Nucleus accumbens (tissue), 56 donors: ENCODE results near the gene SMAD3.
"Not testable (repeated sequence)": the region's sequence is repeated elsewhere in the genome, so short reads cannot be mapped to it uniquely, and the experiment has no call there.

Source experiments
- DNase-seq, 56 donors: peaks; one replicate each; lab custom pipeline; 2025; lab: John Stamatoyannopoulos, UW

The SMAD3 gene

DNA sequence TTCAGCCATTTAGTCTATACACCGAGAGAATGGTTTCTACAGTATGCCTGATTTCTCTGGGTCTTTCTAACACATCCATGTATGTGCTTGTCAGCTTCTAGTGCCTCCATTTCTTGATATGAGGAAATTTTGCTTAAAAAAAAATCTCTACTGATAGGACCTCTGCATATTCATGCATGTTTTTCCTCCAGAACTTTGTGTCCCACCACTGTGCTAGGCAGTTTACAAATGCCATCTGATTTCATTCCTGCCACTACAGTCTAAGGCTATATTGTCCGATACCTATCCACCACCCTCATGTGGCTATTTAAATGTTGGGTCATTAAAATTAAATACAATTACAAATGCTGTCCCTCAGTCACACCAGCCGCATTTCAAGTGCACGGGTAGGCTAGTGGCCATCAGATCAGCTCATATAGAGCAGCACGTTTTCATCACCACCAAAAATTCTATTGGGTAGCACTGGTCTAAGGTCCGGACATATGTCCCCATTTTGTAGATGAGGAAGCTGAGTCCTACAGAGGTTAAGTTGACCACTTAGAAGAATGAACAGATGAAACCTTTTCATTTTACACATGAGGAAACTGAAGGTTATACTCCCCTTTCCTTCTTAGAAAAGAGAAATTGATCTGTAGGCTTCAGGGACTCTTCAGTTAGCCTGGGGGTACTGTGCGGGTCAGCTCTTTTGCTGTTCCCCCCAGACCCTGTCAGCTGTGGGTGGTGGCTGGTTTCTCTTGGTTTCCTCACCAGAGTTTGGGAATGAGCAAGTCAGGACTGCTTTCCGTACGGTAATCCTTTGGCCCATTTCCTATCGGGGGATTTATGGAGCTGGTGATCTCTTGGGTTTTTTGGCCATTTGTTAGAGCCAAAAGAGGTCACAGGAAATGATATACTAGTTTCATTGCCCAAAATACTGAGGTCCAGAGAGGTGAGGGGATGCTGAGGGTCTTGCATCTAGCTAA, 56.5 kb downstream of the SMAD3 start:
- no peak for DNase-seq

DNA sequence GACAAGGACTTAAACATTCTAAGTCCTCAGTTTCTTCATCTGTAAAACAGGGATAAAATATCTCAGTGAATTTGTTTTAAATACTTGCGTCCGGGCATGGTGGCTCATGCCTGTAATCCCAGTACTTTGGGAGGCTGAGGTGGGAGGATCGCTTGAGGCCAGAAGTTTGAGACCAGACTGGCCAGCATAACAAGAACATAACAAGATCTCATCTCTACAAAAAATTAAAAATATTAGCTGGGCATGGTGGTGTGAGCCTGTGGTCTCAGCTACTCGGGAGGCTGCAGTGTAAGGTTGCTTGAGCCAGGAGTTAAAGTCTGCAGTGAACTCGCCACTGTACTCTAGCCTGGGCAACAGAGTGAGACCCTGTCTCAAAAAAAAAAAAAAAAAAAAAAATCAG, 57.4 kb downstream of the SMAD3 start:
- not testable (repeated sequence) for DNase-seq

DNA sequence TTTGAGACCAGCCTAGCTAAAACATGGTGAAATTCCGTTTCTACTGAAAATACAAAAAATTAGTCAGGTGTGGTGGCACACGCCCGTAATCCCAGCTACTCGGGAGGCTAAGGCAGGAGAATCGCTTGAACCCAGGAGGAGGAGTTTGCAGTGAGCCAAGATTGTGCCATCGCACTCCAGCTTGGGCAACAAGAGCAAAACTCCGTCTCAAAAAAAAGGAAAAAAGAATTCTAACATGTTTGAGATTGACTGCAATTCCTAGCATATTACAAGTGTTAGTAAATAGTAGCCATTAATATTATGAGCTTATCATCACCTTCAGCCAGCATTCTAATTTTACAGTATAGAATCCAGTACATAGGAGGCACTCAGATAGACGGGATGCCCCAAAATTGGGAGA, 57.9 kb downstream of the SMAD3 start:
- DNase-seq, result not testable (repeated sequence)

DNA sequence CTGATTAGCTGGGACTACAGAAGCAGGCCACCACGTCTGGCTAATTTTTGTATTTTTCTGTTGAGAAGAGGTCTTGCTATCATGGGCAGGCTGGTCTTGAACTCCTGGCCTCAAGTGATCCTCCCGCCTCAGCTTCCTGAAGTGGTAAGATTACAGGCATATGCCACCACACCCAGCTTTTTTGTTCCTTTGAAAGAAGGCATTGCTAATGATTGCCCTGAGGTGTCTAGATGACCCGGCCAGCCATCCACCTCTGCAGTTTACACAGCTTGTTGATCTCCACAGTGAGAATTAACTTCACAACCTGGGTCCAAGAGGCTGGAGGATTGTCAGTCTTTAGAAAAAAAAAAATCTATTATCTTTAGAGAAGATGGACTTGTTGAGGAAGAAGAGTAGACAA, 58.7 kb downstream of the SMAD3 start:
- no peak for DNase-seq

- DNase-seq, result no peak
Measured at GRCh38 chr15:67124911-67125588, 59.6 kb downstream of the SMAD3 start.

DNA sequence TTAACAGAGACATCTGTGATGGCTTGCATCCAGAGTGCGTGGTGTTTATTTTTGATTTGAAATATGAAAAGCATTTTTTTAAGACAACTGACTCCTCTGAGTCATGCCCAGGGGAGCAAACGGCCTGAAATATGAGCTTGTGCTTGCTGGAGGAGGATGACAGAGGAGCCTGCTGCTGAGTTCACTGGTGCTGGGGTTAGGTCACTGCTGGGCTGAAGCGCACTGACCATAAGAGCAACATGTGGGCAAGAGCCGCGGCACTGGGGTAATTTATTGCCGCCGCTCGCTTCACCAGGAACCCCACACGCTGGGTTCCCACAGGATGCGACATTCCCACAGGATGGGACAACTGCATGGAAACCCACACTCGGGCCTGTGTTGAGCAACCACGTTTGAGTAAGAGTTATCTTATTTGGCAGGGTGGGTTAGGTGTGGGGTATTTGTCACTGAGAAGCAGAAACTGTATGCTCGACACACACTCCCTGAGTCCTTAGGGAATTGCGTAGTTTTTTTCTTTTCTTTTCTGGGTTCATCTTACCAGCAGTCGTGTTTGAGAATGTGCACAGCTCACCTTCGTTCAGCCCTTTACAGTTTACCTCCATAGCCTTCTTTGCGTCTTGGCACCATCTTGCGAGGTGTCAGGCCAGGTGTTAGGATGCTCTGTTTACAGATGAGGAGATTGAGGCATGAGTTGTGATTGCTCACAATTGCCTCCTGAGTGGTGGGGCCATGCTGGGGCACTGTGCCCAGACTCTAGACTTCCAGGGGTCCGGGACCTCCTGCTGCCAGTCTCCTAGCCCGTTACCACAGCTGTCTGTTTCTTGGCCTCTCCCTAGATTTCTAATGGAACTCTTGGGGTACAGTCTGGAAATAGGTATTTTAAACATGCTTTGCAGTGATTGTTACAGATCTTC, 60.4 kb downstream of the SMAD3 start:
- no peak for DNase-seq

- no peak for DNase-seq
Measured at GRCh38 chr15:67126551-67127330, 61.3 kb downstream of the SMAD3 start.

- DNase-seq, result no peak
Measured at GRCh38 chr15:67127331-67127664, 61.9 kb downstream of the SMAD3 start.

DNA sequence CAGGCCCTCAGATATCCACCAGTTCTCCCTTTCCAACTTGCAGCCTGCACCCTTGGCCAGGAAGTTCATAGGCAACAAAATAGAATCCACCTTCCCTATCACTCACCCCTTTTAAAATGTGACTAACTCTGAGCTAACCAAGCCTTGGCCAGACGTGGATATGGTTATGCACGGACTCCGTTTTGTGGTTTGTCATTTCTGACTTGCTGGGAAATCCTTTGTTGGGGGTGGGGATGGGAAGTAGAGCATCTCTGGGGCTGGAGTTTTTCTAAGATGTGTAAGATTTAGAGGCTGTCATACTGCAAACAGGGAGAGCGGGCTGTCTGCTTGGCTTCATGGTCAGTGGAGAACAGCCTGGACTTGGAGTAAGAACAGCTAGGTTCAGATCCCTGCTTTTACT, 62.6 kb downstream of the SMAD3 start:
- DNase-seq, result no peak

DNA sequence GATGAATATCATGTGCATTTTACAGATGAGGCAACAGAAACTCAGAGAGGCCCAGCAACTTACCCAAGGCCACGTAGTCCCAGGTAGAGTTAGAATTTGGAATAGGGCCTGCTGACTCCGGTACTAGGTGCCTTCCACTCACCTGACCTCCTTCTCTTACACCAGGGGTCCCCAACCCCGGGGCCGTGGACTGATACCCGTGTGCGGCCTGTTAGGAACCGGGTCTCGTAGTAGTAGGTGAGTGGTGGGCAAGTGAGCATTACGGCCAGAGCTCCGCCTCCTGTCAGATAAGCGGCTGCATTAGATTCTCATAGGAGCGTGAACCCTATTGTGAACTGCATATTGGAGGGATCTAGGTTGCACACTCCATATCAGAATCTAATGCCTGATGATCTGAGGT, 64.8 kb downstream of the SMAD3 start:
- no peak for DNase-seq

DNA sequence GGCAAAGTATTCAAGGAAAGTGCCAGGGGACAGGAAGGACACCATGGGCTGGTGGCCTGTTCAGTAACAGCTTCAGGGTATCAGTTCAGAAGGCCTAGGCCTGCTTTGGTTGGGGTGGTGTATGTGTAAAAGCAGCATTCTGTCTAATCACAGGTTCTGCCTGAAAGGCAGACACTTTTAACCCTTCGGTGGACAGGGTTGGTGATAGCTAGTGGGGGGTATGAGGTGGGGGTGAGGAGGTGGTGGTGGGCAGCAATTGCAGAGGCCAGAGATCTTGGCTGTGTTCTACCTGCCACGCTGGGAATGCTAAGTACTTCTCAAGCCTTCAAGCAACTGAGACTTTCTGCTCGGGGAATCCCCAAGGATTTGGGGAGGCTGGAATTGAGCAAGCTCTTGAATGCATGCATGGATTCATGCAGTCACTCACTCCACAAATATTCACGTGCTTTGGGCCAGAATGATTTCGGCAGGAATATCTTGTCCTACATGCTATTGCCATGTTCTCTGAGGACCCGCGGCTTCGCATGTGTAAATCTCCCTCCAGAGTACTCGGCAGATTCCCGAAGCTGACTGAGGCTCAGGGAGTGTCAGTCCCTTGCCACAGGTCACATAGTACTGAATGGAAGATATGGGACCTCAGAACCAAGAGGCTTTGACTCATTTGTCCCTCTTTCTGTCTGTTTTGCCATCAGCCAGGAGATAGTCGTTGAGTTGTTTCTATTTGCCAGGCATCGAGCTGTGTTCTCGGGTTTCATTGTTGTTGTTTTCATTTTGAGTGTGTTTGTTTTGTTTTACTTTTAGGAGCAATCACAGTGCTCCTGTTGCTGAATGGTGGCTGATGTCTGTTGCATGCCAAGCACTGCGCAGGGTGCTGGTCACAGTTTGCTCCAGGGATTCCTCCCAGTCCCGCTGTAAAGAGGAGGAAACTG, 65.5 kb downstream of the SMAD3 start:
- no peak for DNase-seq

DNA sequence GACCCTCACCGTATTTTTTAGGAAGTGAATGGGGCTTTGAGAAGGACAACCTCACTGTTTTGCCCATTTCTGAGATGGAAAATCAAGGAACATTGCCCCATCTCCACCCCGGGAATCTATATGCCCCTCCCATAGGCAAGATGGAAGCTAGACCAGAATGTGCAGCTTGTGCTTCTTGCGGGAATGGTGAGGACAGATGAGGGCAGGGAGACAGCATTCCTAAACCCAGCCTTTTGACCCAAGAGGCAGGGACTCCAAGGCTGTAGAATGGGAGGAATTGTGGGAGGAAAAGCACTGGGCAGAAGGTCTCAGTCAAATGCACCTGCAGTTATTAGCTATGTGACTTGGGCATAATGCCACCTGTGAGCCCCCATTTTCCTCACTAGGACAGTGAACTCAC, 66.9 kb downstream of the SMAD3 start:
- DNase-seq, result no peak

DNA sequence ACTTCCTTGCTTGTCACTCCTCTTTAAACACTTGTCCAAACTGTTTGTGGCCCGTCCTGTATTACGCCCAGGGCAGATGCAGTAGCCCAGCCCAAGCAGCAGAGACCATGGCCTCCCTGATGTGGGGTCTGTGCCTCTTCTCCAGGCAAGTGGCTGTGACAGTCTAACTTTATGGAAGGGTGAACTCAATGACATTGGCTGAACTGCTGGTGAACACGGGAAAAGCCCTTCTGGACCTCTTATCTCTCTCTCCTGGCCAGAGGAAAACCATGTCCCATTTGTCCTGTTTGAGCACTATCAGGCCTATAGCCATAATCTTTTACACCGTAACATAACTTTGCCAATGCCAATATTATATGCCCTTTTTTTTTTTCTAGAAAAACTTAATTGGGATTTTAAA, 67.6 kb downstream of the SMAD3 start:
- no peak for DNase-seq

GRCh38 chr15:67133738-67134066, 68.3 kb downstream of the SMAD3 start:
- DNase-seq, result no peak

- no peak for DNase-seq
Measured at GRCh38 chr15:67134067-67134838, 68.9 kb downstream of the SMAD3 start.

DNA sequence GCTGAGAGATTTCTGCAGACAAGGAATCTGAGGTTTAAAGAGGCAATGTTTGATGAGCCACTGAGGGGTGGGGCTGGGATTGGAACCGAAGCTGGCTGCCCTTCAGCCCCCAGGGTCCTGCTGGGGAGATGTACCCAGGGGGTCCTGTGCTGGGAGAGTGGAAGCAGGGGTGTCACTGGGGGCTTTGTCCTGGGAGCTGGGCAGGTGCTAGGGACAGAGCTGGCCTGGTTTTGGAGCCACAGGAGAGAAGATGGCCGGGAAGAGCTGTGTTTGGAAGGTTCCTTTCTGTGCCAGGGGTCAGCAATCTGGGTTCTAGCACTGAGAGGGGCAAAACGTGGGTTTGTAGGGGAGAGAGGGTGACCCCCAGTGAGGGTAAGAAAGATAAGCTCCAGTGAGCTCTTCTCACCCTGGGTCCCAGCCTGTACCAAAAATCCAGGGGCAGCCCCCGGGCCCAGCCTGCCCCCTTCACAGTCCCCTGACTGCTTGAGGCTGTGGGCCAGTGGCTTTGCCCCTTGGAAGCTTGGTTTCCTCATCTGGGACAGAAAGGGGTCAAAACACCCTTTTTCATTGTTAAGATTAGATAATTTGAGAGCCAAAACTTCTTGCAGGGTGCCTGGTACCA, 69.6 kb downstream of the SMAD3 start:
- DNase-seq, result no peak

DNA sequence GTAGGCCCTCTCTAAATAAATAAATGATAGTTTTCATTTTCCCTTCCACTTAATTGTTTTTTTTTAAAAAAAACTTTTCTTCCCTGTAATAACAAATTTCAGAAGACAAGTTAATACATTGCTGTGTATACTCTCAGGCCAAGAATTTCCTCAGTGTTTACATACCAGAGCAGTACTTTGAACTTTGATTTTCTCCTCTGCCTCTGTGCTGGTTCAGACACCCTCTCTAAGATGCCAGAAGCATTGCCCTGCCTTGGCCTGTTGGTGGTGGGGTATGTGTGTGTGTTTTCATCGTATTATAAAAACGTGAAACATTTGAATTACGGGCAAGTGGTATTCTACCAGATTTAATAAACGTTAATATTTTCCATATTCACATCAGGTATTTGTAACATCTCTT, 70.1 kb downstream of the SMAD3 start:
- DNase-seq, result no peak

- no peak for DNase-seq
Measured at GRCh38 chr15:67136802-67137201, 71.4 kb downstream of the SMAD3 start.
